ENCODE results near the gene RGS8.
"Not testable (repeated sequence)": the region's sequence is repeated elsewhere in the genome, so short reads cannot be mapped to it uniquely, and the experiment has no call there.

Gene RGS8

GRCh38 chr1:182702826-182703524 lies 18.6 kb upstream of the RGS8 start:
- no peak for DNase-seq (ENCODE audit: low read depth in 3 of 3, low spot score in 1 of 3)

- no peak for DNase-seq (ENCODE audit: low read depth in 3 of 3, low spot score in 1 of 3)
Measured at GRCh38 chr1:182700351-182700709, 15.9 kb upstream of the RGS8 start.

- DNase-seq (ENCODE audit: low read depth in 3 of 3, low spot score in 1 of 3) = no peak
Measured at GRCh38 chr1:182699393-182700350, 15.3 kb upstream of the RGS8 start.

- no peak for DNase-seq (ENCODE audit: low read depth in 3 of 3, low spot score in 1 of 3)
Measured at GRCh38 chr1:182698971-182699370, 14.6 kb upstream of the RGS8 start.

- DNase-seq (ENCODE audit: low read depth in 3 of 3, low spot score in 1 of 3) = not testable (repeated sequence)
Measured at GRCh38 chr1:182693139-182693538, 8.8 kb upstream of the RGS8 start.

GRCh38 chr1:182690886-182691443 lies 6.6 kb upstream of the RGS8 start:
- no peak for DNase-seq (ENCODE audit: low read depth in 3 of 3, low spot score in 1 of 3)

- no peak for DNase-seq (ENCODE audit: low read depth in 3 of 3, low spot score in 1 of 3)
Measured at GRCh38 chr1:182688436-182689205, 4.2 kb upstream of the RGS8 start.

GRCh38 chr1:182687361-182687760 lies 3.0 kb upstream of the RGS8 start:
- DNase-seq (ENCODE audit: low read depth in 3 of 3, low spot score in 1 of 3) = no peak

- DNase-seq (ENCODE audit: low read depth in 3 of 3, low spot score in 1 of 3) = no peak
Measured at GRCh38 chr1:182686446-182686845, 2.1 kb upstream of the RGS8 start.

- no peak for DNase-seq (ENCODE audit: low read depth in 3 of 3, low spot score in 1 of 3)
Measured at GRCh38 chr1:182685215-182685614, 828 bp upstream of the RGS8 start.

- DNase-seq (ENCODE audit: low read depth in 3 of 3, low spot score in 1 of 3) = no peak
Measured at GRCh38 chr1:182682898-182683501, 1.4 kb downstream of the RGS8 start.

- no peak for DNase-seq (ENCODE audit: low read depth in 3 of 3, low spot score in 1 of 3)
Measured at GRCh38 chr1:182682406-182682805, 2.0 kb downstream of the RGS8 start.

- no peak for DNase-seq (ENCODE audit: low read depth in 3 of 3, low spot score in 1 of 3)
Measured at GRCh38 chr1:182681568-182681912, 2.8 kb downstream of the RGS8 start.

GRCh38 chr1:182680901-182681567 lies 3.4 kb downstream of the RGS8 start:
- DNase-seq (ENCODE audit: low read depth in 3 of 3, low spot score in 1 of 3) = no peak

GRCh38 chr1:182680408-182680807 lies 4.0 kb downstream of the RGS8 start:
- DNase-seq (ENCODE audit: low read depth in 3 of 3, low spot score in 1 of 3) = no peak

GRCh38 chr1:182679684-182680083 lies 4.7 kb downstream of the RGS8 start:
- DNase-seq (ENCODE audit: low read depth in 3 of 3, low spot score in 1 of 3) = no peak

- no peak for DNase-seq (ENCODE audit: low read depth in 3 of 3, low spot score in 1 of 3)
Measured at GRCh38 chr1:182677397-182678098, 6.8 kb downstream of the RGS8 start.

- DNase-seq (ENCODE audit: low read depth in 3 of 3, low spot score in 1 of 3) = no peak
Measured at GRCh38 chr1:182676274-182676673, 8.1 kb downstream of the RGS8 start.

- no peak for DNase-seq (ENCODE audit: low read depth in 3 of 3, low spot score in 1 of 3)
Measured at GRCh38 chr1:182674346-182675246, 9.8 kb downstream of the RGS8 start.

All from stimulated activated CD4-positive, alpha-beta T cell treated with anti-CD3 and anti-CD28 coated beads, TNF-alpha, amount 100 ng/mL, for 1 hour (primary cell).